Measurements from ENCODE around the gene CRTAC1. TPM values are rescaled to one million over a fixed set of nuclear protein-coding genes. Genes with fewer than 3 reads are reported as not detected.

The CRTAC1 gene
- total and polyA plus RNA-seq, 2 experiments from 2014 or later, result 0.47 to 1.2 TPM

DNA sequence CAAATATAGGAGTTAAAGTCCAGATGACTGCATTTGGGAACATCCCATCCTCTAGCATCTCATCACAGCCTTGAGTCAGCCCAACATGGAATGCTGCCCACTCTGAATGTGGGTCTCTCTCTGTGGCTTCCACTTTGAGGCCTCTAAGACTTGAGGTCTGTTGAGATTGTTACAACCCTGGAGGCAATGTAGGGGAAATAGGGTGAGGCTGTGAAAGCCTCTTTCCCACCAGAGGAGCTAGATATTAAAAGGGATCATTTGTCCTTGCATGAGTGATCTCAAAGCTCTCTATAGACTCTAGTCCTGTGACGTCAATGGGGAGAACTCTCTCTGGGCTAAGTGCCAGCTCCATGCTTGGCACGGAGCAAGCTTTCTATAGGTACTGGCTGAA, 187.1 kb downstream of the CRTAC1 start:
- Histone ChIP-seq H3K4me1 (ENCODE audit: insufficient read depth) (no peaks in the 10 kb centered on the region), H3K4me3 (no peak overlapping the region), H3K36me3 (ENCODE audit: insufficient read depth) (no peaks in the 10 kb centered on the region), H4K20me1 (replicated peaks; ENCODE audit: insufficient read depth) (no peaks in the 10 kb centered on the region), H3K9me2 (ENCODE audit: insufficient read depth) (no peaks in the 10 kb centered on the region), H3F3A (replicated peaks; ENCODE audit: low read depth) (no peaks in the 10 kb centered on the region), H2AFZ (no peak overlapping the region), H3K27me3 (ENCODE audit: insufficient read depth) (peaks cover 4% of the 10 kb centered on the region; the same call in 1 of the 2 replicates), H3K79me2 (replicated peaks; ENCODE audit: insufficient read depth) (no peaks in the 10 kb centered on the region), H3K27ac (ENCODE audit: low read depth) (no peak overlapping the region), H3K4me2 (no peak overlapping the region)
- TF ChIP-seq, protein P1, sequence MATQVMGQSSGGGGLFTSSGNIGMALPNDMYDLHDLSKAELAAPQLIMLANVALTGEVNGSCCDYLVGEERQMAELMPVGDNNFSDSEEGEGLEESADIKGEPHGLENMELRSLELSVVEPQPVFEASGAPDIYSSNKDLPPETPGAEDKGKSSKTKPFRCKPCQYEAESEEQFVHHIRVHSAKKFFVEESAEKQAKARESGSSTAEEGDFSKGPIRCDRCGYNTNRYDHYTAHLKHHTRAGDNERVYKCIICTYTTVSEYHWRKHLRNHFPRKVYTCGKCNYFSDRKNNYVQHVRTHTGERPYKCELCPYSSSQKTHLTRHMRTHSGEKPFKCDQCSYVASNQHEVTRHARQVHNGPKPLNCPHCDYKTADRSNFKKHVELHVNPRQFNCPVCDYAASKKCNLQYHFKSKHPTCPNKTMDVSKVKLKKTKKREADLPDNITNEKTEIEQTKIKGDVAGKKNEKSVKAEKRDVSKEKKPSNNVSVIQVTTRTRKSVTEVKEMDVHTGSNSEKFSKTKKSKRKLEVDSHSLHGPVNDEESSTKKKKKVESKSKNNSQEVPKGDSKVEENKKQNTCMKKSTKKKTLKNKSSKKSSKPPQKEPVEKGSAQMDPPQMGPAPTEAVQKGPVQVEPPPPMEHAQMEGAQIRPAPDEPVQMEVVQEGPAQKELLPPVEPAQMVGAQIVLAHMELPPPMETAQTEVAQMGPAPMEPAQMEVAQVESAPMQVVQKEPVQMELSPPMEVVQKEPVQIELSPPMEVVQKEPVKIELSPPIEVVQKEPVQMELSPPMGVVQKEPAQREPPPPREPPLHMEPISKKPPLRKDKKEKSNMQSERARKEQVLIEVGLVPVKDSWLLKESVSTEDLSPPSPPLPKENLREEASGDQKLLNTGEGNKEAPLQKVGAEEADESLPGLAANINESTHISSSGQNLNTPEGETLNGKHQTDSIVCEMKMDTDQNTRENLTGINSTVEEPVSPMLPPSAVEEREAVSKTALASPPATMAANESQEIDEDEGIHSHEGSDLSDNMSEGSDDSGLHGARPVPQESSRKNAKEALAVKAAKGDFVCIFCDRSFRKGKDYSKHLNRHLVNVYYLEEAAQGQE (IDR thresholded peaks at IDR 0.05; ENCODE audit: unreplicated experiment), result no peak
- TF ChIP-seq, protein P2, sequence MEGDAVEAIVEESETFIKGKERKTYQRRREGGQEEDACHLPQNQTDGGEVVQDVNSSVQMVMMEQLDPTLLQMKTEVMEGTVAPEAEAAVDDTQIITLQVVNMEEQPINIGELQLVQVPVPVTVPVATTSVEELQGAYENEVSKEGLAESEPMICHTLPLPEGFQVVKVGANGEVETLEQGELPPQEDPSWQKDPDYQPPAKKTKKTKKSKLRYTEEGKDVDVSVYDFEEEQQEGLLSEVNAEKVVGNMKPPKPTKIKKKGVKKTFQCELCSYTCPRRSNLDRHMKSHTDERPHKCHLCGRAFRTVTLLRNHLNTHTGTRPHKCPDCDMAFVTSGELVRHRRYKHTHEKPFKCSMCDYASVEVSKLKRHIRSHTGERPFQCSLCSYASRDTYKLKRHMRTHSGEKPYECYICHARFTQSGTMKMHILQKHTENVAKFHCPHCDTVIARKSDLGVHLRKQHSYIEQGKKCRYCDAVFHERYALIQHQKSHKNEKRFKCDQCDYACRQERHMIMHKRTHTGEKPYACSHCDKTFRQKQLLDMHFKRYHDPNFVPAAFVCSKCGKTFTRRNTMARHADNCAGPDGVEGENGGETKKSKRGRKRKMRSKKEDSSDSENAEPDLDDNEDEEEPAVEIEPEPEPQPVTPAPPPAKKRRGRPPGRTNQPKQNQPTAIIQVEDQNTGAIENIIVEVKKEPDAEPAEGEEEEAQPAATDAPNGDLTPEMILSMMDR (conservative IDR thresholded peaks at IDR 0.05; ENCODE audit: low read depth in 2 of 2), result no peak
- no peak for TF ChIP-seq ZNF114 (CRISPR knock-in tag; IDR thresholded peaks at IDR 0.05)
- no peak for TF ChIP-seq EZH2 (IDR thresholded peaks at IDR 0.05; ENCODE audit: low read depth, unreplicated experiment)
- no peak for TF ChIP-seq STAT1 (IDR thresholded peaks at IDR 0.05; ENCODE audit: unreplicated experiment)
- TF ChIP-seq, protein P3, sequence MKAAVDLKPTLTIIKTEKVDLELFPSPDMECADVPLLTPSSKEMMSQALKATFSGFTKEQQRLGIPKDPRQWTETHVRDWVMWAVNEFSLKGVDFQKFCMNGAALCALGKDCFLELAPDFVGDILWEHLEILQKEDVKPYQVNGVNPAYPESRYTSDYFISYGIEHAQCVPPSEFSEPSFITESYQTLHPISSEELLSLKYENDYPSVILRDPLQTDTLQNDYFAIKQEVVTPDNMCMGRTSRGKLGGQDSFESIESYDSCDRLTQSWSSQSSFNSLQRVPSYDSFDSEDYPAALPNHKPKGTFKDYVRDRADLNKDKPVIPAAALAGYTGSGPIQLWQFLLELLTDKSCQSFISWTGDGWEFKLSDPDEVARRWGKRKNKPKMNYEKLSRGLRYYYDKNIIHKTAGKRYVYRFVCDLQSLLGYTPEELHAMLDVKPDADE (IDR thresholded peaks at IDR 0.05), result no peak
- no peak for TF ChIP-seq ZNF331 (CRISPR knock-in tag; IDR thresholded peaks at IDR 0.05; ENCODE audit: low read depth)
- no peak for ATAC-seq
- Mint-ChIP-seq H3K4me3 (no peak overlapping the region), H3K27me3 (ENCODE audit: insufficient read depth, low read depth, poor library complexity) (no peaks in the 10 kb centered on the region), H3K9me3 (peaks cover 13% of the 10 kb centered on the region; the same call in 2 of the 3 replicates), H3K36me3 (ENCODE audit: low read depth) (no peaks in the 10 kb centered on the region), H3K4me1 (no peaks in the 10 kb centered on the region), H3K27ac (no peak overlapping the region)
- no peak for DNase-seq (ENCODE audit: low spot score)

DNA sequence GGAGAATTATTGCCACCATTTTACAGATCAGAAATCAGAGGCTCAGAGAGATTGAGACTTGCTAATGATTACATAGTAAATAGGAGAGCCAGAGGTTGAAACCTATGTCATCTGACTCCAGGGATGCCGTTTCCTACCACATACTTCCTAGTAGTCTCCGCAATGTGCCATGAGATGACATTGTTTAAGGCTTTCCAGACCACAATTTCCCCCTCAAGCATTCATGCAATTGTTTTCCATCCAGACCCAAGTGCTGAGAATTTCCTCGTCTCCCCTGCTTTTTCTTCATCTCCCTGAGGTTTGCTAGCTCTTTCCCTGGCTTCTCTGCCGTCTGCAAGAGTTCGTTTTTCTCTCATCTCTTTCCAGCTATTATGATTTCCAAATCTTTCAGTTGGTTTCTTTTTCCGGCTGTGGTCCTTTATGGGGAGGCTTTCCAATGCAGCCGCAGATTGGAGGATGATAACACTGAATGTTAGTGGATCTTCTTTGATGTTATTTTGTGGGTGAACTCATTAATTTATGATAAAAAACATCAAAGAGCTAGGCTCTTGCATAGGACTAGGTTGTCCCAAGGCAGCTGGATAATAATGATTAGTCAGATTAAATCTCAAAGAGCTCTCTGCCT, 187.7 kb downstream of the CRTAC1 start:
- no peak overlapping the region for H3K4me3 ChIP-seq
- no peaks in the 10 kb centered on the region for H3K4me1 Mint-ChIP-seq
- H3K79me2 ChIP-seq (replicated peaks; ENCODE audit: insufficient read depth), result no peaks in the 10 kb centered on the region
- no peaks in the 10 kb centered on the region for H4K20me1 ChIP-seq (replicated peaks; ENCODE audit: insufficient read depth)
- no peak for DNase-seq (ENCODE audit: low spot score)
- no peaks in the 10 kb centered on the region for H3K36me3 ChIP-seq (ENCODE audit: insufficient read depth)
- H3K27me3 ChIP-seq (ENCODE audit: insufficient read depth), result no peaks in the 10 kb centered on the region
- H3K27me3 Mint-ChIP-seq (ENCODE audit: insufficient read depth, low read depth, poor library complexity), result no peaks in the 10 kb centered on the region
- no peaks in the 10 kb centered on the region for H3K36me3 Mint-ChIP-seq (ENCODE audit: low read depth)
- no peaks in the 10 kb centered on the region for H3K4me1 ChIP-seq (ENCODE audit: insufficient read depth)
- peaks cover 13% of the 10 kb centered on the region; the same call in 2 of the 3 replicates for H3K9me3 Mint-ChIP-seq
- H3F3A ChIP-seq (replicated peaks; ENCODE audit: low read depth), result no peaks in the 10 kb centered on the region
- no peak overlapping the region for H3K27ac Mint-ChIP-seq
- no peak overlapping the region for H3K4me2 ChIP-seq
- no peak for ATAC-seq
- no peaks in the 10 kb centered on the region for H3K9me2 ChIP-seq (ENCODE audit: insufficient read depth)
- H3K4me3 Mint-ChIP-seq, result no peak overlapping the region
- no peak overlapping the region for H3K27ac ChIP-seq (ENCODE audit: low read depth)
- no peak overlapping the region for H2AFZ ChIP-seq
- TF ChIP-seq ZNF114 (CRISPR knock-in tag; IDR thresholded peaks at IDR 0.05), result no peak
- TF ChIP-seq POLR2AphosphoS5 (IDR thresholded peaks at IDR 0.05; ENCODE audit: low read depth), result no peak
- TF ChIP-seq CREB1 (CRISPR knock-in tag; IDR thresholded peaks at IDR 0.05; ENCODE audit: low read depth), result no peak
- TF ChIP-seq STAT1 (IDR thresholded peaks at IDR 0.05; ENCODE audit: unreplicated experiment), result no peak
- TF ChIP-seq, protein P2 (conservative IDR thresholded peaks at IDR 0.05; ENCODE audit: low read depth in 2 of 2), result no peak
- TF ChIP-seq ZNF331 (CRISPR knock-in tag; IDR thresholded peaks at IDR 0.05; ENCODE audit: low read depth), result no peak
- no peak for TF ChIP-seq EZH2 (IDR thresholded peaks at IDR 0.05; ENCODE audit: low read depth, unreplicated experiment)
- no peak for TF ChIP-seq NANOG (IDR thresholded peaks at IDR 0.05; ENCODE audit: borderline replicate concordance)

Measured in GM23338 (cell line).